Measurements from ENCODE around the gene MPZL2. TPM values are rescaled to one million over a fixed set of nuclear protein-coding genes. Genes with fewer than 3 reads are reported as not detected.

MPZL2 gene
- total RNA-seq, 1 experiment from 2014 or later: not detected

Other genes with a start within 250 kb of the MPZL2 start
- gene TMPRSS4, start 187.2 kb downstream of the MPZL2 start, total RNA-seq (2014; rRNA removed; shearing (Covaris generic)): not detected in 2 replicates
- gene SMIM35, start 177.3 kb downstream of the MPZL2 start, total RNA-seq (2014; rRNA removed; shearing (Covaris generic)): not detected in 2 replicates
- gene SCN4B, start 111.5 kb downstream of the MPZL2 start, total RNA-seq (2014; rRNA removed; shearing (Covaris generic)): not detected in 2 replicates
- not detected in 2 replicates for gene SCN2B, start 87.7 kb downstream of the MPZL2 start, total RNA-seq (2014; rRNA removed; shearing (Covaris generic))
- not detected in 2 replicates for gene JAML, start 39.3 kb downstream of the MPZL2 start, total RNA-seq (2014; rRNA removed; shearing (Covaris generic))
- not detected in 2 replicates for gene MPZL3, start 11.9 kb downstream of the MPZL2 start, total RNA-seq (2014; rRNA removed; shearing (Covaris generic))
- gene CD3E, start 40.4 kb upstream of the MPZL2 start, total RNA-seq (2014; rRNA removed; shearing (Covaris generic)): not detected in 2 replicates
- not detected in 2 replicates for gene CD3D, start 78.4 kb upstream of the MPZL2 start, total RNA-seq (2014; rRNA removed; shearing (Covaris generic))
- gene CD3G, start 80.0 kb upstream of the MPZL2 start, total RNA-seq (2014; rRNA removed; shearing (Covaris generic)): not detected in 2 replicates
- gene UBE4A, start 95.3 kb upstream of the MPZL2 start, total RNA-seq (2014; rRNA removed; shearing (Covaris generic)): 20.6 and 29.7 TPM in 2 replicates
- 51.1 and 55.4 TPM in 2 replicates for gene ATP5MG, start 137.3 kb upstream of the MPZL2 start, total RNA-seq (2014; rRNA removed; shearing (Covaris generic))
- 12.8 and 13.4 TPM in 2 replicates for gene KMT2A, start 172.2 kb upstream of the MPZL2 start, total RNA-seq (2014; rRNA removed; shearing (Covaris generic))

Measured in SJSA1 (cell line).